GM19452 (cell line): Measurements from ENCODE around the gene SCN11A.
"Not testable (repeated sequence)": the region's sequence is repeated elsewhere in the genome, so short reads cannot be mapped to it uniquely, and the experiment has no call there.

Source experiments
- ATAC-seq: cut with Tn5 transposase; IDR thresholded peaks from one replicate; pipeline ENCODE4 v1.9.1; 2021; ENCODE audit not compliant: unreplicated experiment

SCN11A gene

GRCh38 chr3:39067286-39067685 is 15.5 kb upstream of the SCN11A start:
- ATAC-seq, result no peak

GRCh38 chr3:39065197-39065596 is 13.5 kb upstream of the SCN11A start:
- peak; percentile 91 for ATAC-seq

GRCh38 chr3:39064646-39065045 is 12.9 kb upstream of the SCN11A start:
- ATAC-seq, result no peak

GRCh38 chr3:39063143-39063542 is 11.4 kb upstream of the SCN11A start:
- ATAC-seq, result no peak

GRCh38 chr3:39062180-39062579 is 10.4 kb upstream of the SCN11A start:
- ATAC-seq, result no peak

GRCh38 chr3:39061228-39061627 is 9.5 kb upstream of the SCN11A start:
- ATAC-seq, result not testable (repeated sequence)

GRCh38 chr3:39056151-39056550 is 4.4 kb upstream of the SCN11A start:
- ATAC-seq, result no peak

- no peak for ATAC-seq
Observed at GRCh38 chr3:39053696-39054095, 2.0 kb upstream of the SCN11A start.

- no peak for ATAC-seq
Observed at GRCh38 chr3:39052583-39052982, 839 bp upstream of the SCN11A start.

- ATAC-seq, result no peak
Observed at GRCh38 chr3:39050029-39050428, 1.7 kb downstream of the SCN11A start.

- no peak for ATAC-seq
Observed at GRCh38 chr3:39038165-39038564, 13.6 kb downstream of the SCN11A start.

GRCh38 chr3:39029556-39029955 is 22.2 kb downstream of the SCN11A start:
- ATAC-seq, result no peak

- ATAC-seq, result no peak
Observed at GRCh38 chr3:39028546-39028945, 23.2 kb downstream of the SCN11A start.

GRCh38 chr3:39025222-39025970 is 26.3 kb downstream of the SCN11A start:
- ATAC-seq, result no peak

GRCh38 chr3:39024497-39024896 is 27.2 kb downstream of the SCN11A start:
- no peak for ATAC-seq

GRCh38 chr3:39022286-39022630 is 29.5 kb downstream of the SCN11A start:
- no peak for ATAC-seq

GRCh38 chr3:39021465-39022285 is 30.1 kb downstream of the SCN11A start:
- ATAC-seq, result peak; percentile 12

GRCh38 chr3:39021029-39021428 is 30.7 kb downstream of the SCN11A start:
- ATAC-seq, result peak; percentile 71

GRCh38 chr3:39019299-39019698 is 32.4 kb downstream of the SCN11A start:
- ATAC-seq, result no peak

- ATAC-seq, result no peak
Observed at GRCh38 chr3:39015418-39015817, 36.3 kb downstream of the SCN11A start.

- no peak for ATAC-seq
Observed at GRCh38 chr3:39013921-39014509, 37.7 kb downstream of the SCN11A start.

- ATAC-seq, result no peak
Observed at GRCh38 chr3:39013289-39013688, 38.5 kb downstream of the SCN11A start.
